HEK293 (cell line): ENCODE data around the gene NEGR1.

Experiments used
- CTCF ChIA-PET: fragments of 350-600 bp; formaldehyde crosslinking; extraction: SDS; loops from one replicate; lab custom pipeline; 2021; ENCODE audit warnings: antibody characterized with exemption; lab: Yijun Ruan, JAX
- POLR2A ChIA-PET: fragments of 300-600 bp; formaldehyde crosslinking; extraction: SDS; loops from one replicate; lab custom pipeline; 2020; ENCODE audit warnings: antibody characterized with exemption, inconsistent platforms; lab: Yijun Ruan, JAX
- H3K27ac ChIP-seq: fragments of 200-500 bp; sonication (Bioruptor generic); 2 replicates; pipeline ENCODE4 v1.5.1; 2014; ENCODE audit warnings: low read depth, low read length, control low read depth, inconsistent platforms; ENCODE audit errors: extremely low read depth
- H3K36me3 ChIP-seq, 2 experiments: fragments of 200-500 bp in 1 of 2; sonication (Bioruptor generic) in 1 of 2; 1 replicate in 1 of 2; 2 replicates in 1 of 2; pipeline ENCODE4 v1.5.1; 2014 to 2017; ENCODE audit warnings: inconsistent platforms in 2 of 2, low read length in 2 of 2; ENCODE audit not compliant: control insufficient read depth in 2 of 2, insufficient read depth in 1 of 2
- H3K4me1 ChIP-seq: fragments of 200-500 bp; sonication (Bioruptor generic); 2 replicates; pipeline ENCODE4 v1.5.1; 2014; ENCODE audit warnings: mild to moderate bottlenecking, low read length, inconsistent platforms; ENCODE audit not compliant: control insufficient read depth, insufficient read depth
- H3K4me3 ChIP-seq: 2 replicates; pipeline ENCODE4 v1.5.1; 2011; ENCODE audit warnings: low read depth, mild to moderate bottlenecking, control low read depth, low read length, moderate library complexity
- H3K9me3 ChIP-seq: fragments of 200-500 bp; sonication (Bioruptor generic); 2 replicates; pipeline ENCODE4 v1.5.1; 2014; ENCODE audit warnings: low read depth, low read length, inconsistent platforms; ENCODE audit not compliant: control insufficient read depth, insufficient read depth
- AEBP2 ChIP-seq: fragments of 450-650 bp; formaldehyde crosslinking; IDR thresholded peaks from 2 replicates; pipeline ENCODE4 v1.5.1; 2016; ENCODE audit warnings: missing biosample characterization, missing genetic modification characterization, borderline replicate concordance
- GLIS2 ChIP-seq: fragments of 450-650 bp; formaldehyde crosslinking; IDR thresholded peaks from 2 replicates; pipeline ENCODE4 v1.5.1; 2016; ENCODE audit warnings: missing biosample characterization, missing genetic modification characterization
- IKZF3 ChIP-seq: fragments of 450-650 bp; IDR thresholded peaks from 2 replicates; pipeline ENCODE4 v1.5.0; 2018; ENCODE audit warnings: missing biosample characterization, mild to moderate bottlenecking, missing genetic modification characterization, moderate library complexity
- OSR2 ChIP-seq: fragments of 450-650 bp; formaldehyde crosslinking; IDR thresholded peaks from 2 replicates; pipeline ENCODE4 v1.5.1; 2016; ENCODE audit warnings: missing biosample characterization, missing genetic modification characterization
- RBAK ChIP-seq: fragments of 450-650 bp; formaldehyde crosslinking; IDR thresholded peaks from 2 replicates; pipeline ENCODE4 v1.5.1; 2016; ENCODE audit warnings: missing biosample characterization, missing genetic modification characterization
- SP2 ChIP-seq: fragments of 450-650 bp; formaldehyde crosslinking; IDR thresholded peaks from 2 replicates; pipeline ENCODE4 v1.5.1; 2016; ENCODE audit warnings: missing biosample characterization, missing genetic modification characterization
- SP3 ChIP-seq: fragments of 450-650 bp; formaldehyde crosslinking; IDR thresholded peaks from 2 replicates; pipeline ENCODE4 v1.5.1; 2016; ENCODE audit warnings: missing biosample characterization, missing genetic modification characterization
- YY2 ChIP-seq: fragments of 450-650 bp; formaldehyde crosslinking; IDR thresholded peaks from 2 replicates; pipeline ENCODE4 v1.5.1; 2016; ENCODE audit warnings: missing biosample characterization, missing genetic modification characterization
- ZEB2 ChIP-seq: fragments of 450-650 bp; formaldehyde crosslinking; IDR thresholded peaks from 2 replicates; pipeline ENCODE4 v1.5.1; 2016; ENCODE audit warnings: missing biosample characterization, missing genetic modification characterization
- ZFHX2 ChIP-seq: fragments of 450-650 bp; formaldehyde crosslinking; conservative IDR thresholded peaks from 2 replicates; pipeline ENCODE4 v1.5.1; 2016; ENCODE audit warnings: missing biosample characterization, missing genetic modification characterization
- ZFP69B ChIP-seq: fragments of 450-650 bp; formaldehyde crosslinking; IDR thresholded peaks from 2 replicates; pipeline ENCODE4 v1.5.1; 2016; ENCODE audit warnings: missing biosample characterization, missing genetic modification characterization
- ZNF19 ChIP-seq: fragments of 450-650 bp; formaldehyde crosslinking; IDR thresholded peaks from 2 replicates; pipeline ENCODE4; 2016; ENCODE audit warnings: missing biosample characterization, missing genetic modification characterization, low read depth
- ZNF221 ChIP-seq: fragments of 450-650 bp; formaldehyde crosslinking; IDR thresholded peaks from 2 replicates; pipeline ENCODE4 v1.5.1; 2017; ENCODE audit warnings: missing biosample characterization, missing genetic modification characterization, borderline replicate concordance
- ZNF324 ChIP-seq: fragments of 450-650 bp; formaldehyde crosslinking; IDR thresholded peaks from 2 replicates; pipeline ENCODE4 v1.5.1; 2016; ENCODE audit warnings: missing biosample characterization, missing genetic modification characterization
- ZNF335 ChIP-seq: fragments of 450-650 bp; formaldehyde crosslinking; conservative IDR thresholded peaks from 2 replicates; pipeline ENCODE4 v1.5.1; 2016; ENCODE audit warnings: missing biosample characterization, missing genetic modification characterization
- ZNF354C ChIP-seq: fragments of 450-650 bp; formaldehyde crosslinking; IDR thresholded peaks from 2 replicates; pipeline ENCODE4 v1.5.1; 2016; ENCODE audit warnings: missing biosample characterization, missing genetic modification characterization, low read depth, borderline replicate concordance
- ZNF366 ChIP-seq: fragments of 450-650 bp; formaldehyde crosslinking; conservative IDR thresholded peaks from 2 replicates; pipeline ENCODE4 v1.5.1; 2016; ENCODE audit warnings: missing biosample characterization, missing genetic modification characterization
- ZNF391 ChIP-seq: fragments of 450-650 bp; formaldehyde crosslinking; IDR thresholded peaks from 2 replicates; pipeline ENCODE4 v1.5.1; 2016; ENCODE audit warnings: low read depth, missing biosample characterization, missing genetic modification characterization, borderline replicate concordance
- ZNF416 ChIP-seq: fragments of 450-650 bp; formaldehyde crosslinking; IDR thresholded peaks from 2 replicates; pipeline ENCODE4 v1.5.1; 2016; ENCODE audit warnings: missing biosample characterization, missing genetic modification characterization
- ZNF501 ChIP-seq: fragments of 450-650 bp; formaldehyde crosslinking; IDR thresholded peaks from 2 replicates; pipeline ENCODE4 v1.5.1; 2016; ENCODE audit warnings: missing biosample characterization, missing genetic modification characterization
- ZNF521 ChIP-seq: fragments of 450-650 bp; formaldehyde crosslinking; IDR thresholded peaks from 2 replicates; pipeline ENCODE4 v1.5.1; 2017; ENCODE audit warnings: missing biosample characterization, mild to moderate bottlenecking, missing genetic modification characterization
- ZNF548 ChIP-seq: fragments of 450-650 bp; formaldehyde crosslinking; IDR thresholded peaks from 2 replicates; pipeline ENCODE4 v1.5.1; 2016; ENCODE audit warnings: missing biosample characterization, missing genetic modification characterization
- ZNF580 ChIP-seq: fragments of 450-650 bp; formaldehyde crosslinking; IDR thresholded peaks from 2 replicates; pipeline ENCODE4 v1.5.1; 2016; ENCODE audit warnings: missing biosample characterization, missing genetic modification characterization
- ZNF585B ChIP-seq: fragments of 450-650 bp; formaldehyde crosslinking; IDR thresholded peaks from 2 replicates; pipeline ENCODE4 v1.5.1; 2016; ENCODE audit warnings: missing biosample characterization, missing genetic modification characterization
- ZNF596 ChIP-seq: fragments of 450-650 bp; IDR thresholded peaks from 2 replicates; pipeline ENCODE4 v1.5.0; 2018; ENCODE audit warnings: missing biosample characterization, mild to moderate bottlenecking, missing genetic modification characterization, moderate library complexity
- ZNF664 ChIP-seq: fragments of 450-650 bp; formaldehyde crosslinking; IDR thresholded peaks from 2 replicates; pipeline ENCODE4 v1.5.1; 2016; ENCODE audit warnings: missing biosample characterization, missing genetic modification characterization
- ZNF768 ChIP-seq: fragments of 450-650 bp; formaldehyde crosslinking; IDR thresholded peaks from 2 replicates; pipeline ENCODE4 v1.5.1; 2018; ENCODE audit warnings: missing biosample characterization, mild to moderate bottlenecking, missing genetic modification characterization
- ZSCAN16 ChIP-seq: fragments of 450-650 bp; formaldehyde crosslinking; IDR thresholded peaks from 2 replicates; pipeline ENCODE4 v1.5.1; 2016; ENCODE audit warnings: missing biosample characterization, missing genetic modification characterization
- ZSCAN4 ChIP-seq: fragments of 450-650 bp; formaldehyde crosslinking; IDR thresholded peaks from 2 replicates; pipeline ENCODE4 v1.5.1; 2017; ENCODE audit warnings: missing biosample characterization, missing genetic modification characterization
- TF ChIP-seq, protein P1 (sequence below): fragments of 450-650 bp; IDR thresholded peaks from 2 replicates; pipeline ENCODE4 v1.5.1; 2018; ENCODE audit warnings: missing biosample characterization, missing genetic modification characterization
- TF ChIP-seq, protein P2 (sequence below): fragments of 450-650 bp; formaldehyde crosslinking; IDR thresholded peaks from 2 replicates; pipeline ENCODE4 v1.5.1; 2016; ENCODE audit warnings: missing biosample characterization, missing genetic modification characterization, borderline replicate concordance
- TF ChIP-seq, protein P3 (sequence below): fragments of 450-650 bp; formaldehyde crosslinking; IDR thresholded peaks from 2 replicates; pipeline ENCODE4 v1.5.1; 2017; ENCODE audit warnings: missing biosample characterization, missing genetic modification characterization

Gene NEGR1

GRCh38 chr1:71660411-71660810, 621.9 kb downstream of the NEGR1 start:
- no peaks in the 10 kb centered on the region for H3K4me1 ChIP-seq
- no peak for TF ChIP-seq ZNF416 (tag by site-specific recombination)
- no peak for TF ChIP-seq ZSCAN16
- TF ChIP-seq ZNF580 (tag by site-specific recombination): no peak
- TF ChIP-seq ZFHX2: no peak
- no peak for TF ChIP-seq AEBP2 (tag by site-specific recombination)
- TF ChIP-seq, protein P1, sequence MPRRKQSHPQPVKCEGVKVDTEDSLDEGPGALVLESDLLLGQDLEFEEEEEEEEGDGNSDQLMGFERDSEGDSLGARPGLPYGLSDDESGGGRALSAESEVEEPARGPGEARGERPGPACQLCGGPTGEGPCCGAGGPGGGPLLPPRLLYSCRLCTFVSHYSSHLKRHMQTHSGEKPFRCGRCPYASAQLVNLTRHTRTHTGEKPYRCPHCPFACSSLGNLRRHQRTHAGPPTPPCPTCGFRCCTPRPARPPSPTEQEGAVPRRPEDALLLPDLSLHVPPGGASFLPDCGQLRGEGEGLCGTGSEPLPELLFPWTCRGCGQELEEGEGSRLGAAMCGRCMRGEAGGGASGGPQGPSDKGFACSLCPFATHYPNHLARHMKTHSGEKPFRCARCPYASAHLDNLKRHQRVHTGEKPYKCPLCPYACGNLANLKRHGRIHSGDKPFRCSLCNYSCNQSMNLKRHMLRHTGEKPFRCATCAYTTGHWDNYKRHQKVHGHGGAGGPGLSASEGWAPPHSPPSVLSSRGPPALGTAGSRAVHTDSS (tag by site-specific recombination): no peak
- TF ChIP-seq SP3 (tag by site-specific recombination): no peak
- no peak for TF ChIP-seq ZSCAN4
- TF ChIP-seq, all 188 proteins: peak for 0
- H3K4me3 ChIP-seq: no peak overlapping the region
- H3K36me3 ChIP-seq: no peaks in the 10 kb centered on the region
- ChIA-PET POLR2A (no interaction called here), CTCF (no interaction called here)
- H3K27ac ChIP-seq: no peak overlapping the region
- no peaks in the 10 kb centered on the region for H3K9me3 ChIP-seq

DNA sequence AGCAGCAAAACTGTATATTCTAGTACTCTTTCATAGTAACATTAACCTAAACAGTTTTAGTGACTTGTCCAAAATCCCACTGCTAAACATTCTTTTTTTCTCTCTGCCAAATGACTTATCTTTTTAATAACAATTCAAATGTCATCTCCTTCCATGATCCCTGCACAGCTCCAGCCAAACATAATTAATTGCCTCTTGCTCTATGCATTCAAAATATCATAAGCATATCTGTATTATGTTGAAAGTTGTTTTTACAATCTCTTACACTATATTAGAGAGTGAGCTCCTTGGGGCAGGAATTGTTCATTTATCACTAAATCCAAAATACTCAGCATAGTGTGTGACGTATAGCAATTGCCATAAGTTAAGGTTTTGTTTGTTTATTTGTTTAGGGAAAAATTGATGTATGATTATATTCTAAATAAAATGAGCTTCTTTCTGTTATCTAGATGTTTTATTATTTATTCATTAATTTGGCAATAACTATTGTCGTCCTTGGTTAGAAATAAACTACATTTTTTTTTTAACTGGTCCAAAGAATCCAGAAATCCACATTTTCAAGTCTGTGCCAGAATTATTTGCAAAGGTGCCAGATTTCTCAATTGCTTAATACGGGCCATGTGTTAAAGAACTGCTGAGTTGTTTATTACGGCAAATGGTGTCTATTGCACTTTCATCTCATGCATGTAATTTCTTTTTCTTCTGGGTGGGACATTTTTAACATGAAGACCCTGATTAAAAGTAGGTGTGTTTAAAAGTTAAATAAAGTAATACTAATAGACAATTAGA, 624.3 kb downstream of the NEGR1 start:
- CTCF ChIA-PET: no interaction called here

GRCh38 chr1:71656902-71657301, 625.4 kb downstream of the NEGR1 start:
- Histone ChIP-seq H3K27ac (no peak overlapping the region), H3K4me1 (no peaks in the 10 kb centered on the region), H3K9me3 (no peaks in the 10 kb centered on the region), H3K4me3 (no peak overlapping the region), H3K36me3 (no peaks in the 10 kb centered on the region)
- ChIA-PET POLR2A (no interaction called here), CTCF (no interaction called here)
- no peak for TF ChIP-seq OSR2
- TF ChIP-seq GLIS2 (tag by site-specific recombination): no peak
- TF ChIP-seq ZNF354C (tag by site-specific recombination): no peak
- TF ChIP-seq, protein P2, sequence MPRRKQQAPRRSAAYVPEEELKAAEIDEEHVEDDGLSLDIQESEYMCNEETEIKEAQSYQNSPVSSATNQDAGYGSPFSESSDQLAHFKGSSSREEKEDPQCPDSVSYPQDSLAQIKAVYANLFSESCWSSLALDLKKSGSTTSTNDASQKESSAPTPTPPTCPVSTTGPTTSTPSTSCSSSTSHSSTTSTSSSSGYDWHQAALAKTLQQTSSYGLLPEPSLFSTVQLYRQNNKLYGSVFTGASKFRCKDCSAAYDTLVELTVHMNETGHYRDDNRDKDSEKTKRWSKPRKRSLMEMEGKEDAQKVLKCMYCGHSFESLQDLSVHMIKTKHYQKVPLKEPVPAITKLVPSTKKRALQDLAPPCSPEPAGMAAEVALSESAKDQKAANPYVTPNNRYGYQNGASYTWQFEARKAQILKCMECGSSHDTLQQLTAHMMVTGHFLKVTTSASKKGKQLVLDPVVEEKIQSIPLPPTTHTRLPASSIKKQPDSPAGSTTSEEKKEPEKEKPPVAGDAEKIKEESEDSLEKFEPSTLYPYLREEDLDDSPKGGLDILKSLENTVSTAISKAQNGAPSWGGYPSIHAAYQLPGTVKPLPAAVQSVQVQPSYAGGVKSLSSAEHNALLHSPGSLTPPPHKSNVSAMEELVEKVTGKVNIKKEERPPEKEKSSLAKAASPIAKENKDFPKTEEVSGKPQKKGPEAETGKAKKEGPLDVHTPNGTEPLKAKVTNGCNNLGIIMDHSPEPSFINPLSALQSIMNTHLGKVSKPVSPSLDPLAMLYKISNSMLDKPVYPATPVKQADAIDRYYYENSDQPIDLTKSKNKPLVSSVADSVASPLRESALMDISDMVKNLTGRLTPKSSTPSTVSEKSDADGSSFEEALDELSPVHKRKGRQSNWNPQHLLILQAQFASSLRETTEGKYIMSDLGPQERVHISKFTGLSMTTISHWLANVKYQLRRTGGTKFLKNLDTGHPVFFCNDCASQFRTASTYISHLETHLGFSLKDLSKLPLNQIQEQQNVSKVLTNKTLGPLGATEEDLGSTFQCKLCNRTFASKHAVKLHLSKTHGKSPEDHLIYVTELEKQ: no peak
- TF ChIP-seq SP2 (tag by site-specific recombination): no peak
- no peak for TF ChIP-seq ZNF324 (tag by site-specific recombination)

More for the DNA sequence above, 624.3 kb downstream of the NEGR1 start:
- H3K4me1 ChIP-seq: no peaks in the 10 kb centered on the region
- no peak overlapping the region for H3K27ac ChIP-seq
- no peak overlapping the region for H3K4me3 ChIP-seq
- TF ChIP-seq RBAK (tag by site-specific recombination) (no peak), ZFP69B (tag by site-specific recombination) (no peak), ZNF664 (tag by site-specific recombination) (no peak), ZNF548 (tag by site-specific recombination) (no peak), ZNF19 (tag by site-specific recombination) (no peak), IKZF3 (tag by site-specific recombination) (no peak), ZNF768 (no peak), YY2 (no peak), ZNF596 (tag by site-specific recombination) (no peak), ZNF366 (no peak), ZNF221 (tag by site-specific recombination) (no peak), ZNF585B (tag by site-specific recombination) (no peak), ZNF335 (tag by site-specific recombination) (no peak), ZEB2 (tag by site-specific recombination) (no peak), ZNF391 (tag by site-specific recombination) (no peak), OSR2 (no peak), ZNF501 (tag by site-specific recombination) (no peak), ZNF521 (no peak), ZFHX2 (no peak)
- TF ChIP-seq, protein P3, sequence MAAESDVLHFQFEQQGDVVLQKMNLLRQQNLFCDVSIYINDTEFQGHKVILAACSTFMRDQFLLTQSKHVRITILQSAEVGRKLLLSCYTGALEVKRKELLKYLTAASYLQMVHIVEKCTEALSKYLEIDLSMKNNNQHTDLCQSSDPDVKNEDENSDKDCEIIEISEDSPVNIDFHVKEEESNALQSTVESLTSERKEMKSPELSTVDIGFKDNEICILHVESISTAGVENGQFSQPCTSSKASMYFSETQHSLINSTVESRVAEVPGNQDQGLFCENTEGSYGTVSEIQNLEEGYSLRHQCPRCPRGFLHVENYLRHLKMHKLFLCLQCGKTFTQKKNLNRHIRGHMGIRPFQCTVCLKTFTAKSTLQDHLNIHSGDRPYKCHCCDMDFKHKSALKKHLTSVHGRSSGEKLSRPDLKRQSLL (tag by site-specific recombination): no peak
- POLR2A ChIA-PET: no interaction called here
- no peaks in the 10 kb centered on the region for H3K9me3 ChIP-seq
- no peaks in the 10 kb centered on the region for H3K36me3 ChIP-seq
